ENCODE results near the gene KIAA1549.

DNA sequence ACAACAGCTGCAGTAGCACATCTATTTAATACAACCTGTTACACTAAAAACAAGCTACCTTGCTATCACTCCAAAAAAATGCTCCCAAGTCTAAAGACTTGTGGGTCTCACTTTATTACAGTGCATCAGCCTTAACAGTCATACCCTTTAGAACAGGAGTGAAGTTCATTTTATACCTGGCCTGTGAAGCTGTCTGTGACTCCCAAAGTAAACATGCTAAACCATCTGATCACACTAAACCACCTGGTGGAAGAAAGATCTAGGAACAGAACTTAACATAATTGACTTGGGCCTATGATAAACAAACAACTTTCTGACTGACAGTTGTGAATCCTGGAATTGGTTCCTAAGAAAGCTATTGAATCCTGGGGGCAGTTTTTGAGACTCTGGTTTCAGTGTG is 102.3 kb downstream of the KIAA1549 start:
- TF ChIP-seq, protein P1, sequence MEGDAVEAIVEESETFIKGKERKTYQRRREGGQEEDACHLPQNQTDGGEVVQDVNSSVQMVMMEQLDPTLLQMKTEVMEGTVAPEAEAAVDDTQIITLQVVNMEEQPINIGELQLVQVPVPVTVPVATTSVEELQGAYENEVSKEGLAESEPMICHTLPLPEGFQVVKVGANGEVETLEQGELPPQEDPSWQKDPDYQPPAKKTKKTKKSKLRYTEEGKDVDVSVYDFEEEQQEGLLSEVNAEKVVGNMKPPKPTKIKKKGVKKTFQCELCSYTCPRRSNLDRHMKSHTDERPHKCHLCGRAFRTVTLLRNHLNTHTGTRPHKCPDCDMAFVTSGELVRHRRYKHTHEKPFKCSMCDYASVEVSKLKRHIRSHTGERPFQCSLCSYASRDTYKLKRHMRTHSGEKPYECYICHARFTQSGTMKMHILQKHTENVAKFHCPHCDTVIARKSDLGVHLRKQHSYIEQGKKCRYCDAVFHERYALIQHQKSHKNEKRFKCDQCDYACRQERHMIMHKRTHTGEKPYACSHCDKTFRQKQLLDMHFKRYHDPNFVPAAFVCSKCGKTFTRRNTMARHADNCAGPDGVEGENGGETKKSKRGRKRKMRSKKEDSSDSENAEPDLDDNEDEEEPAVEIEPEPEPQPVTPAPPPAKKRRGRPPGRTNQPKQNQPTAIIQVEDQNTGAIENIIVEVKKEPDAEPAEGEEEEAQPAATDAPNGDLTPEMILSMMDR (IDR thresholded peaks at IDR 0.05) = no peak
- TF ChIP-seq POLR2A (IDR thresholded peaks at IDR 0.05) (no peak), EP300 (IDR thresholded peaks at IDR 0.05) (no peak)

All from ovary (tissue), 3 donors.